Right forelimb (tissue), 1 donor: Measurements from ENCODE around the gene UBE2E3.
"Not testable (repeated sequence)": the region's sequence is repeated elsewhere in the genome, so short reads cannot be mapped to it uniquely, and the experiment has no call there.

Experiments used
- DNase-seq: peaks from one replicate; pipeline ENCODE4 v3.0.0-alpha.2; 2018

Gene UBE2E3

DNA sequence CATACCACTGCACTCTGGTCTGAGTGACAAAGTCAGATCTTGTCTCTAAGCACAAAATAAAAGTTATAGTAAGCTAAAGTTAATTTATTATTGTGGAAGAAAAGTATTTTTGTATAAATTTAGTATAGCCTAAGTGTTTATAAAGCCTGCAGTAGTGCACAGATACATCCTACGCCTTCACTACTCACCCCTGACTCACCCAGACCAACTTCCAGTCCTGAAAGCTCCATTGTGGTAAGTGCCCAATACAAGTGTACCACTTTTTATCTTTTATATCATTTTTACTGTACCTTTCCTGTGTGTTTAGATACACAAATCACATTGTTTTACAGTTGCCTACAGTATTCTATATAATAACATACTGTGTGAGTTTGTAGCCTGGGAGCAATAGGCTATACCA is 57.5 kb downstream of the UBE2E3 start:
- DNase-seq: no peak

DNA sequence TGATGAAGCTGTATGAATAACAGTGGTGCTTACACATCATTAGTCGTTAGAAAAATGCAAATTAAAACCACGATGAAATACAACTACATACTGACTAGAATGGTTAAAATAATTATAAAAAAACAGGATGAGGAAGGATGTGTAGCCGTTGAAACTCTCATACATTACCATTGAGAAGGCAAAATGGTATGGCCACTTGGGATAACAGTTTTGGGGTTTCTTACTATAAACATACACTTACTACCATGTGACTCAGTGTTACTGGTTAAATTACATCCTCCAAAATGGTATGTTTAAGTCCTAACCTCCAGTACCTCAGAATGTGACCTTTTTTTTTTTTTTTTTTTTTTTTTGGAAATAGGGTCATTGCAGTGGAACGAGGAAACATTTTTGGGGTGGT is 58.4 kb downstream of the UBE2E3 start:
- no peak for DNase-seq

GRCh38 chr2:181040839-181041238 is 60.4 kb downstream of the UBE2E3 start:
- DNase-seq: not testable (repeated sequence)

DNA sequence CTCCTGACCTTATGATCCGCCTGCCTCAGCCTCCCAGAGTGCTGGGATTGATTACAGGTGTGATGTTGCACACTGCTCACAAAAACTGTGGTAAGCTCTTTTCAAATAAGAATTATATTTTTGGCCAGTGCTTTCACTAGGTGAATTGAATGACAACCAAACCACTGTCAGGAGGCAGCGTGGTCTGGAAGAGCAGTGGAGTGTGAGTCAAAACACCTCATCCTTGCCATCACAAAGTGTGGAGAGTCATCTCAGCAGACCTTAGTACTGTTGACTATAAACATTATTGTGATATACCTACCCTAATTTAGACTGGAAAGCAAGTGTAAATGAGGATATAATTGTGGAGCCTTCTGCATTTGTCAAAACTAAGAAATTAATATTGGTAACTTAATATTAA is 61.3 kb downstream of the UBE2E3 start:
- no peak for DNase-seq

GRCh38 chr2:181042706-181043105 is 62.3 kb downstream of the UBE2E3 start:
- DNase-seq: no peak

- DNase-seq: no peak
Observed at GRCh38 chr2:181046833-181047232, 66.4 kb downstream of the UBE2E3 start.

DNA sequence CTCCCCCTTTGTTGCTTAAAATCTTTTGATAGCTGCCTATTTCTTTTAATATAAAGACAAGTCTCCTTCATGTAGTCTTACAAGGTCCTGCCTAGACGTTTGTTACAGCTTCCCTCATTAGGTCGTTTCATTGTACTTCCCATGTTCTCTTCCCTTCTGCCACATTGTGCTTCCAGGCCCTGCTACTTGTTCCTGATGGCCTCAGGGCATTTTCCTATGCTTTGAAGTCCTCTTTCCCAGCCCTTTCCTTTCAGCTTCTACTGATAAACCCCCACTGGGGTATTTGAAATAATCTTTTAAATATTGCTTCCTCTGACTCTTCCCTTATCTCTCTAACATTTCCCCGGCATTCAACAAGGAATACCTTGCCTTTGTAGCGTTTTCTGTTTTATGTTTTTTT is 67.4 kb downstream of the UBE2E3 start:
- DNase-seq: no peak

DNA sequence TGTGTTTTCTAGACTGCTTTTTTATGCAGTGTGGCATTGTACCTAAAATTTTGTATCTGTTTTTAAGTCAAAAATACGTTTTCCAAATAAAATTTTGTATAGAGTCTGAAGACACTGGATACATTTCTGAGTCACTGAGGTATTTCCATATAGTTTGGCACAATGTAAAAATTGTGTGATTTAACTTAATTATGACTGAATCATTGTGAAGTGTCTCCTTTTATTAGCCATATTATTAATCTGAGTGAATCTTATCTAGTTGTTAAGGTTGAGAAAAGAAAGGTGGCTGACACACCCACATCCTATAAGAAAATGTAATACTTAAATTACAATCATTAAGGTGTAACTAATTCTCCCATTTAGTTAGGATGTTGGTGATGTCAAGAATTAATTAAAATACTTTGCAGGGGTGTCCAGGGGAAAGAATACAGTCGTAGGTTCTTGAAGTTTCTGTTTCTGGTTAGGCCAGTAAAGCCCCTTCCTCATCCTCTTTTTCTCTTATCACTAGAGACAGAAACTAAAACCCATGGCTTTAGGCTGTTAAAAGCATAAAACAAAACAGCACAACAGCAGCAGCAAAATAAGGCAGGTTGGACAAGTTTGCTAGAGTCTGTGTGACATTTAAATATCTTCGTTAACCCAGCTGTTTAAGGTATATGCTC is 71.6 kb downstream of the UBE2E3 start:
- no peak for DNase-seq

- no peak for DNase-seq
Observed at GRCh38 chr2:181052523-181052891, 72.1 kb downstream of the UBE2E3 start.

- no peak for DNase-seq
Observed at GRCh38 chr2:181054256-181054655, 73.9 kb downstream of the UBE2E3 start.

GRCh38 chr2:181054843-181055242 is 74.4 kb downstream of the UBE2E3 start:
- no peak for DNase-seq

DNA sequence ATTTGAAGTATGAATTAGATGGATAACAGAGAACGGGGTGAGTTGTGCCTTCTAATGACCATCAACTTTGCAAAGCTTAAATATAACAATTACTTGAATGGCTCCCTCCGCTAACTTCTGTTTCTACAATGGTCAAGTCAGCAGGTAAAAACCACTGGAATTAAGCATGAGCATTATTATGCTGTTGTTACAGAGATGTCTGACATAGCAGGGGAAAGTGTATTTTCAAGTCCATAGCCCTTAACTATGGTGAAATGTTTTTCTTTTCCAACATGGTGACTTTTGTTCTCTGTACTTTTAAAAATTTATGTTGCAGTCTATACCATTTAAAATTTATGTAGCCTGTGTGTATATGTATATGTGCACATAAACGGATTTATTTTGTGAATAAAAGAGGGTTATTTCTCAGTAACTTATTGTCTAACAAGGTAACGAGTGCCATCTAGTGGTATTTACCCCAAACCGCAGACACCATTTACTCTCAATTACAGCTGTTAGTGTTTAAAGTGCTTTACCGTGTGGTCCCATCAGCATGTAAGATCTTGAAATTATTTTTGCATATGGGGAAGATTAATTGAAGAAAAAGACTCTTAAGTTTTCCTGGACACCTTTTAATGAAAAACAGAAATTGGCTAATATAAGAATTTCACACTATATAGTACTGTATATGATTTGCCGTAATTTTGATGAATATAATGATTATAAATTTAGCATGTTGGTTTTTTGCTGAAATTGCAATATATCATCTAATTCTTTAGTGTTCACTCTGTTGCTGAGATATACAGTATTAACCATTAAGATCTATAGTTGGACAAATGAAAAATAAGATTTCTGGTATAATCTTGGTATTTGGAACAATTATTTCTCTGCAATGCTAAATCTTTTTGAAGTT is 78.2 kb downstream of the UBE2E3 start:
- DNase-seq: no peak

DNA sequence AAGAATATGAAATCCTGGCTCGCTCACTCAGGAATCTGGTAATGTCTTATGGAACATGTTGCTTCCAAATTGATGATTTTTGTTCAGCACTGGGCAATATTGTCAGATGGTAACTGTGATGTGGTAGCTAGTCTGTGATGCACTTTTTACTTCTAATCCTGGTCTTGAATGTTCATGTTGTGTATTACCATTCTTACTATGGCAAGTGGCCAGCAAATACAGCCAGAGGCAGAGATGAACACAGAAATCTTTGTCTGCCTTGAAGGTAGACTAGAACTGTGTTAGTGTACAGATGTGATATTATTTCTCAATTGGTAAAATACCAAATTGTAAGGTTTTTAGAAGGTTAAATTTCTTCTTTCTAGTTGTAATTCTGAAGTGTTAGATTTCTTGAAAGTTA is 83.3 kb downstream of the UBE2E3 start:
- DNase-seq: no peak

DNA sequence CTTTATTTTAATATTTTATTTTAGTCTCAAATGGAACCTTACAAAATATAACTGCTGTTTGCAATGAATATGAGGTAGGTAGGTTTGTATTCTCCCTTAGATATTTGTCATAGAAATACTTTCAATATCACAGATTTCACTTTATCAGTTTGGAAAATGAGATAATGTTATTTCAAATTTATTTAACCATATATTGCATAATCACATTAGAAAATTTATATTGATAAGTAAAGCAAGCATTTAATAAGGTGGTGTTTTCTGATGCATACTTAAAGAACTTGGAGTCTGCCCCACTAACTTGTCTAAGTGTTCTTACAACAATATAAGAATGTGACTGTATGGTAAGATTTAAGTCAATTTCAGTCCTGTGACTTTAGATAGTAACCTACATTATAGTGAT is 85.1 kb downstream of the UBE2E3 start:
- DNase-seq: no peak

- DNase-seq: no peak
Observed at GRCh38 chr2:181066333-181066732, 85.9 kb downstream of the UBE2E3 start.

DNA sequence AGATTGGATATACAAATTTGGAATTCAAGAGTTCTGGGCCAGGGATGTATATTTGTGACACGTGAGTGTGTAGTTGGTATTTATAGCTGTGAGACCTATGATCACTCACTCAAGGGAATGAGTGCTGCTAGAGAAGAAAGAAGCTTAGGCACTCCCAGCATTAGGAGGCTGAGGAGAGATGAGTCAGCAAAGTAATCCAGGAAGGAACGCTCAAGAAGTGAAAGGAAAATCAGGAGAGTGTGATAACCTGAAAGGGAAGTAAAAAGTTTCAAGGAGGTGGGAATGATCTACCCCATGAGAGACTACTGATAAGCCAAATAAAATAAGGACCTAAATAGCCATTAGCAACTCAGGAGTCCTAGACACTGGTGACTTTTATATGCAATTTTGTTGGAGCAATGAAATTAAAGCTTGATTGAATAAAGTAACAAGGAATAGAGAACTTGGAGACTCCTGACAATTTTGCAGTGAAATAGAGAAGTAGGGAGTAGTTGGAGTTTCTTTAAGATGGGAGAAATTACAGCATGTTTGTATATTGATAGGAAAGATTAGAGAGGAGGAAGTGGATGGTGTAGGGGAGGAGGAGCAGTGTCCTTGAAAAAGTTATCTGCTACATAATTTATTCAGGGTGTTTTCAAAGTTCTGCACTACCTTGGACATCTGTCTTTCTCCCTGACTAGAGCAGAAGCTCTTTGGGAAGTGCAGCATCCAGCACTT is 89.9 kb downstream of the UBE2E3 start:
- DNase-seq: no peak

DNA sequence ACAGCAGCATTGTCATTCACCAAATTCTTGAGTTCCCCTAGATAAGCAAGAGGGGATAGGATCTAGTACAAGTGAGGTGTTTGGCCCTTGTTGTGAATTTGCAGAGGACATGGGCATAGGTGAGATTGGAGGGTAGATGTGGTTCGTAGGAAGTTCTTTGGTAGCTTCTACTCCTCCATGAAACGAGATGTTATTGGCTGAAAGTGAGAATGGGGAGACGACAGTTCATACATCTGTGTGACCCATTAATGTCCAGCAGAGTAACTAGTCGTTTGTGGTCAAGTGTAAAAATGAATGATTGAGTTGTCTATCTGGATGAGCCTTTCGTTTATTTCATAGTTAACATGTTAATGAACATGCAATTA is 90.4 kb downstream of the UBE2E3 start:
- DNase-seq: no peak

GRCh38 chr2:181072486-181073235 is 92.3 kb downstream of the UBE2E3 start:
- no peak for DNase-seq

DNA sequence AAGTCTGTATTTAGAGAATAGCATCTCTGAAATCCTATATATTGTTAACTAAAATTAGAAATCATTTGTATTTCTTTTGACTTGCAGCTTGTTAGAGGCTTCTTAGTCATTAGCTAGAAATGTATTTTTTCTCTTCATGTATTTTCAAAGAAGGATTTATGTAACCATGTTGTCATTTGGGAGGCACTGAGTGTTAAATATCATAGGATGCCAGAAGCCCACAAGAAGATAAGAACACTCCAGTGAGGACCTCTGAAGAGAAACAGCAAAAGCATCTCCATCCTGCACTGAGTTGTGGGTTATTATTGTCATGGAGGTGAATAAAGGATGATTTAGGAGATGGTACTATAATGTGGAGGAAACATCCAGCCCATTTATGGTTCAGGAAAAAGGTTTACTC is 93.5 kb downstream of the UBE2E3 start:
- no peak for DNase-seq

DNA sequence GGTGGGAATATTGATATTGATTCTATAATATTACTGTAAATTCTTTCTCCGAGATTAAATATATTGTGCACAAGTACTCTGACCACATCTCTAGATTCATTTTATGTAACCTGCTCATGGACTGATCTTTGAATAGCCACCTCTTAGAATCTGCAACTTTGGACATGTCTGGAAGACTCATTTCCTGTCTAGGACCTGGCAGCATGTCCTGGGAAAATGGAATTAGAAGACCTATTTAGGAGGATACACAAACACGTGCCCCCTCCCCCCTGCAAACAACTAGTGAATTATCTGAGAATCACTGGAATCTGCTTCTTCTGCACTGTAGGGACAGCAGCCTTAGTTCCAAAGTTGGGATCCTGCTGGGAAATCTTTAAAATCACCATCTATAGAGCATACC is 94.1 kb downstream of the UBE2E3 start:
- no peak for DNase-seq

- no peak for DNase-seq
Observed at GRCh38 chr2:181076658-181077057, 96.3 kb downstream of the UBE2E3 start.

GRCh38 chr2:181077128-181077709 is 96.8 kb downstream of the UBE2E3 start:
- no peak for DNase-seq

GRCh38 chr2:181083140-181083539 is 102.7 kb downstream of the UBE2E3 start:
- DNase-seq: no peak
